ENCODE results near the gene SYT14.
A peak's percentile ranks its signal among the peaks of the same experiment; 100 is the strongest.

The SYT14 gene

GRCh38 chr1:210061992-210062391 lies 124.0 kb downstream of the SYT14 start:
- H3K4me3 ChIP-seq (ENCODE audit: low read length): no peak overlapping the region
- TF ChIP-seq, protein P1, sequence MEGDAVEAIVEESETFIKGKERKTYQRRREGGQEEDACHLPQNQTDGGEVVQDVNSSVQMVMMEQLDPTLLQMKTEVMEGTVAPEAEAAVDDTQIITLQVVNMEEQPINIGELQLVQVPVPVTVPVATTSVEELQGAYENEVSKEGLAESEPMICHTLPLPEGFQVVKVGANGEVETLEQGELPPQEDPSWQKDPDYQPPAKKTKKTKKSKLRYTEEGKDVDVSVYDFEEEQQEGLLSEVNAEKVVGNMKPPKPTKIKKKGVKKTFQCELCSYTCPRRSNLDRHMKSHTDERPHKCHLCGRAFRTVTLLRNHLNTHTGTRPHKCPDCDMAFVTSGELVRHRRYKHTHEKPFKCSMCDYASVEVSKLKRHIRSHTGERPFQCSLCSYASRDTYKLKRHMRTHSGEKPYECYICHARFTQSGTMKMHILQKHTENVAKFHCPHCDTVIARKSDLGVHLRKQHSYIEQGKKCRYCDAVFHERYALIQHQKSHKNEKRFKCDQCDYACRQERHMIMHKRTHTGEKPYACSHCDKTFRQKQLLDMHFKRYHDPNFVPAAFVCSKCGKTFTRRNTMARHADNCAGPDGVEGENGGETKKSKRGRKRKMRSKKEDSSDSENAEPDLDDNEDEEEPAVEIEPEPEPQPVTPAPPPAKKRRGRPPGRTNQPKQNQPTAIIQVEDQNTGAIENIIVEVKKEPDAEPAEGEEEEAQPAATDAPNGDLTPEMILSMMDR (conservative IDR thresholded peaks at IDR 0.05; ENCODE audit: low read length): no peak
- no peak for DNase-seq (ENCODE audit: low read depth)

DNA sequence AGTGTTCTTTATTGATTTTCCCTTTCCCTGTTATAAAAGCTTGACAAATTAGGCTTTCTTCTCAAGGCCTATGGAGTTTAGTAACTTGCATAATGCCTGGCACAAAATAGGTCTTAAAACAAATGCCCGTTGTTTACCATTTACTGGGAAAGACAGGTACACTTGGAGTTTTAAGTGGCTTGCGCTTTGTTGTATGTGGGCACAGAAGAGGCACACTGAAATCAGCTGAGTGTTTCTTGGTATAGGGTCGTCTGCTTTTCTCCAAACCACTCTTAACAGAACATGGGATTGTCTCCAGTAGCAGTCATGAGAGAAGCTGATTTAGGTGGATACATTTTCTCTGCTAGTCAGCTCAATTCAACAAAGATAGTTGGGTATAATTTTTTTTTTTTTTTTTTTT lies 132.5 kb downstream of the SYT14 start:
- H3K4me3 ChIP-seq (ENCODE audit: low read length): no peak overlapping the region
- no peak for DNase-seq (ENCODE audit: low read depth)
- TF ChIP-seq, protein P1 (conservative IDR thresholded peaks at IDR 0.05; ENCODE audit: low read length): no peak

DNA sequence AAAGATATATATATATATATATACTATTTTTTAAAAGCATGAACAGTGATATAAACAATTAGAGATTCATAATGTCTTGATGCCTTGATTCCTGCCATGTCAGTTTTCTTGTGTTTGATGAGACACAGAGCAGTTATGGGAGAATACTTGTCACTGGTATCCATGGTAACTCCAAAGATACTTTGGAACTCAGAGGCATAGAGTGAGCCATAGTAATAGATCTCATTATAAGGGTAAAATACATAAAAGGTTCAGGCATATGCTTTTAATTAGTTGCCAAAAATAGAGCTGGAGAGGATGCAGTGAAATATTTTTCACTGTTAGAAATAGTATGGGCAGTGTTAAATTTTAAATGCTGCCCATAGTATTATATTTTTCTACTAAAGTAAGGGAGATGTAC lies 134.1 kb downstream of the SYT14 start:
- peak; percentile 45 for DNase-seq (ENCODE audit: low read depth)
- TF ChIP-seq, protein P1 (conservative IDR thresholded peaks at IDR 0.05; ENCODE audit: low read length): no peak
- H3K4me3 ChIP-seq (ENCODE audit: low read length): no peak overlapping the region

DNA sequence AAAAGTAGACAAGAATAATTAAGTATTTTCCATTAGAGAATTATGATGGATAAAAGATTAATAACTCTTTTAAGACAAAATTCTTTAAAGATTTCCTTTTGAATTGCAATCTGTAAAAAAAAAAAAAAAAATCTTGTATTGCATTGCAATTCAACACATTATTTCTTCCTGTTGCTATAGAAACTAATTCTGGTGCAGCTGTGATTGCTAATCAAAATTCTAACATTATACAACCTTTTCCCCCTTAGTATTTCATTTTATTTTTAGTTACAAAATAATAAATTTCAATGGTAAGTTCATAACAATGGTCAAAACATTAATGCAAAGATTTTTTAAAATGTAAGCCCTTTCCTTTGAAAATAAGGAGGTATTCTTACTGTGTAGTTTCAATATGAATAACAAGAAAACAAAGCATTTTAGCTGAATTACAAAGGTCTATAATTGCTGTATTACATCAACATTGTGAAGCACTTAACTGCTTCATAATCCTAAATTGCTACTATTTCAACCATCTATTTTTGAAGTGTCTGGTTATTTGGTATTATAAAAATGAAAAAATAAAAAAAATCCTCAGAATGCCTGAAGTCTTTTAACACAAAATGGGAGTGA lies 135.0 kb downstream of the SYT14 start:
- DNase-seq (ENCODE audit: low read depth): no peak
- TF ChIP-seq, protein P1 (conservative IDR thresholded peaks at IDR 0.05; ENCODE audit: low read length): no peak
- H3K4me3 ChIP-seq (ENCODE audit: low read length): no peak overlapping the region

DNA sequence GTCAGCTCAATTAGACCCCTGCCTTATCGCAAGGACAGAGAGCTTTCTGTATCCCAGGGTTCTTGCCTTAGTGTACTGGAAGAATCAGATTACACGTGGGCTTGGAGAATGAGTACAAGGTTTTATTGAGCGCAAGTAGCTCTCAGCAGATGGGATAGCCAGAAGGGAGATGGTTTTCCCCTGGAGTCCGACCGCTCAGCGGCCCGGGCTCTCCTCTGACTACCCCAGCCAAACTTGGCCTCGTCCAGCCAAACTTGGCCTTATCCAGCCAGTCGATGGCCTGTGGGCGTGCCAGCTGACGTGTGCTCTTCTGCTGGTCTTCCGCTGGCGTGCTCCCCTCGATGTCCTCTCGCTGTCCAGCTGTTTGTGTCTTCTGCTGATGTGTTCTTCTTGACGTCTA lies 136.9 kb downstream of the SYT14 start:
- TF ChIP-seq, protein P1 (conservative IDR thresholded peaks at IDR 0.05; ENCODE audit: low read length): no peak
- no peak overlapping the region for H3K4me3 ChIP-seq (ENCODE audit: low read length)
- DNase-seq (ENCODE audit: low read depth): no peak

DNA sequence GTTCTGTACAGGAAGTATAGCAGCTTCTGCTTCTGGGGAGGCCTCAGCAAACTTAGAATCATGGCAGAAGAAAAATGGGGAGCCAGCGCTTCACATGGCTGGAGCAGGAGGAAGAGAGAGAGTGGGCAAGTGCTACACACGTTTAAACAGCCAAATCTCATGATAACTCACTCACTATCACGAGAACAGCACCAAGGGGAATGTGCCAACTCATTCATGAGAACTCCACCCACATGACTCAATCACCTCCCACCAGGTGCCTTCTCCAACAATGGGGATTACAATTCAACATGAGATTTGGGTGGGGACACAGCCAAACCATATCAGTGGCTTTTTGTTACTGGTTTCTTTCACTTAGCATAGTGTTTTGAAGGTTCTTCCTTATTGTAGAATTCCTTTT lies 138.6 kb downstream of the SYT14 start:
- TF ChIP-seq, protein P1 (conservative IDR thresholded peaks at IDR 0.05; ENCODE audit: low read length): no peak
- no peak for DNase-seq (ENCODE audit: low read depth)
- H3K4me3 ChIP-seq (ENCODE audit: low read length): no peak overlapping the region

- TF ChIP-seq, protein P1 (conservative IDR thresholded peaks at IDR 0.05; ENCODE audit: low read length): no peak
- no peak overlapping the region for H3K4me3 ChIP-seq (ENCODE audit: low read length)
- no peak for DNase-seq (ENCODE audit: low read depth)
Measured at GRCh38 chr1:210081494-210081893, 143.5 kb downstream of the SYT14 start.
